ENCODE measurements around the gene DNAH5. TPM values are rescaled to one million over a fixed set of nuclear protein-coding genes. Genes with fewer than 3 reads are reported as not detected.

The DNAH5 gene
- polyA plus RNA-seq, 1 donor (not counting 4 experiments of a cell fraction or from before 2014, with no cell fraction given): 0.73 TPM

- no peak overlapping the region for H3K4me2 ChIP-seq (ENCODE audit: control insufficient read depth, extremely low read depth, insufficient read depth, low read depth, low read length)
- H2AFZ ChIP-seq (ENCODE audit: control insufficient read depth, low read length): no peak overlapping the region
- dilution Hi-C loops (cut with MboI; ENCODE audit: extremely low pct_ligation_motif_present, low sequenced_read_pairs): no loop called here
- H3K27ac ChIP-seq (ENCODE audit: control insufficient read depth, insufficient read depth, low read length): no peak overlapping the region
- FAIRE-seq: no peak
- no peaks in the 10 kb centered on the region for H3K36me3 ChIP-seq (ENCODE audit: control insufficient read depth in 2 of 2, extremely low read depth in 1 of 2, insufficient read depth in 2 of 2, low read length in 2 of 2)
- H3K4me1 ChIP-seq (ENCODE audit: control insufficient read depth, extremely low read depth, insufficient read depth, low read length): no peaks in the 10 kb centered on the region
- H3K79me2 ChIP-seq (ENCODE audit: control insufficient read depth, insufficient read depth, low read length): no peaks in the 10 kb centered on the region
- no peak overlapping the region for H3K4me3 ChIP-seq (ENCODE audit: control insufficient read depth in 2 of 3, extremely low read depth in 1 of 3, insufficient read depth in 2 of 3, low read depth in 1 of 3, low read length in 3 of 3)
- no peaks in the 10 kb centered on the region for H3K9me1 ChIP-seq (ENCODE audit: control insufficient read depth, extremely low read depth, insufficient read depth, low read length)
- H3K27me3 ChIP-seq (ENCODE audit: control insufficient read depth, extremely low read depth, insufficient read depth, low read length): no peaks in the 10 kb centered on the region
- DNase-seq (ENCODE audit: low read depth, low spot score): no peak
- H3K9me3 ChIP-seq (ENCODE audit: control insufficient read depth, low read depth, low read length): no peaks in the 10 kb centered on the region
- no peaks in the 10 kb centered on the region for H4K20me1 ChIP-seq (ENCODE audit: control insufficient read depth, extremely low read depth, insufficient read depth, low read length)
- TF ChIP-seq EZH2 (IDR thresholded peaks at IDR 0.05; ENCODE audit: low read length): no peak
- TF ChIP-seq CTCF (optimal IDR thresholded peaks at IDR 0.05 in 1 of 3, IDR thresholded peaks at IDR 0.05 in 1 of 3, conservative IDR thresholded peaks at IDR 0.05 in 1 of 3; ENCODE audit: extremely low read depth in 1 of 3, insufficient read depth in 2 of 3, low read length in 3 of 3): no peak
- H3K9ac ChIP-seq (ENCODE audit: control insufficient read depth, extremely low read depth, insufficient read depth, low read length): no peak overlapping the region
Observed at GRCh38 chr5:13975246-13975645, 30.8 kb upstream of the DNAH5 start.

GRCh38 chr5:13973724-13974123 is 29.2 kb upstream of the DNAH5 start:
- no peaks in the 10 kb centered on the region for H3K36me3 ChIP-seq (ENCODE audit: control insufficient read depth in 2 of 2, extremely low read depth in 1 of 2, insufficient read depth in 2 of 2, low read length in 2 of 2)
- no peak for TF ChIP-seq CTCF (optimal IDR thresholded peaks at IDR 0.05 in 1 of 3, IDR thresholded peaks at IDR 0.05 in 1 of 3, conservative IDR thresholded peaks at IDR 0.05 in 1 of 3; ENCODE audit: extremely low read depth in 1 of 3, insufficient read depth in 2 of 3, low read length in 3 of 3)
- no peak for TF ChIP-seq EZH2 (IDR thresholded peaks at IDR 0.05; ENCODE audit: low read length)
- H3K9ac ChIP-seq (ENCODE audit: control insufficient read depth, extremely low read depth, insufficient read depth, low read length): no peak overlapping the region
- H3K4me3 ChIP-seq (ENCODE audit: control insufficient read depth in 2 of 3, extremely low read depth in 1 of 3, insufficient read depth in 2 of 3, low read depth in 1 of 3, low read length in 3 of 3): no peak overlapping the region
- dilution Hi-C loops (cut with MboI; ENCODE audit: extremely low pct_ligation_motif_present, low sequenced_read_pairs): loop anchor here (25.0 kb wide), 1 partner anchor 461 kb away; no protein-coding TSS in a partner anchor
- H3K4me2 ChIP-seq (ENCODE audit: control insufficient read depth, extremely low read depth, insufficient read depth, low read depth, low read length): no peak overlapping the region
- H4K20me1 ChIP-seq (ENCODE audit: control insufficient read depth, extremely low read depth, insufficient read depth, low read length): no peaks in the 10 kb centered on the region
- H3K9me3 ChIP-seq (ENCODE audit: control insufficient read depth, low read depth, low read length): no peaks in the 10 kb centered on the region
- no peaks in the 10 kb centered on the region for H3K79me2 ChIP-seq (ENCODE audit: control insufficient read depth, insufficient read depth, low read length)
- DNase-seq (ENCODE audit: low read depth, low spot score): no peak
- H2AFZ ChIP-seq (ENCODE audit: control insufficient read depth, low read length): no peak overlapping the region
- no peaks in the 10 kb centered on the region for H3K4me1 ChIP-seq (ENCODE audit: control insufficient read depth, extremely low read depth, insufficient read depth, low read length)
- no peak for FAIRE-seq
- H3K9me1 ChIP-seq (ENCODE audit: control insufficient read depth, extremely low read depth, insufficient read depth, low read length): no peaks in the 10 kb centered on the region
- H3K27ac ChIP-seq (ENCODE audit: control insufficient read depth, insufficient read depth, low read length): no peak overlapping the region
- no peaks in the 10 kb centered on the region for H3K27me3 ChIP-seq (ENCODE audit: control insufficient read depth, extremely low read depth, insufficient read depth, low read length)
